IPS DF 6.9 (cell line): Measurements from ENCODE around the gene GTF2A1L.
"Not testable (repeated sequence)": the region's sequence is repeated elsewhere in the genome, so short reads cannot be mapped to it uniquely, and the experiment has no call there.

Experiments used
- DNase-seq: peaks from one replicate; pipeline ENCODE4 v3.0.0-alpha.2; 2013; ENCODE audit warnings: low read depth, low spot score
- H3K27ac ChIP-seq: one replicate; pipeline ENCODE4 v1.5.1; 2013; ENCODE audit warnings: low read length, control low read depth
- H3K27me3 ChIP-seq: 2 replicates; pipeline ENCODE4 v1.6.1; 2013; ENCODE audit warnings: mild to moderate bottlenecking, low read length; ENCODE audit not compliant: control insufficient read depth, insufficient read depth
- H3K36me3 ChIP-seq: 2 replicates; pipeline ENCODE4 v1.6.1; 2013; ENCODE audit warnings: low read length; ENCODE audit not compliant: control insufficient read depth, insufficient read depth
- H3K4me1 ChIP-seq: 2 replicates; pipeline ENCODE4 v1.6.1; 2013; ENCODE audit warnings: low read length; ENCODE audit not compliant: control insufficient read depth, insufficient read depth
- H3K4me3 ChIP-seq: 2 replicates; pipeline ENCODE4 v1.5.1; 2013; ENCODE audit warnings: mild to moderate bottlenecking, low read length
- H3K9me3 ChIP-seq: 2 replicates; pipeline ENCODE4 v1.6.1; 2013; ENCODE audit warnings: low read length, inconsistent platforms; ENCODE audit not compliant: control insufficient read depth, insufficient read depth
- WGBS: extraction: QIAGEN DNeasy Blood & Tissue Kit; methylation state at CpG from one replicate; pipeline ENCODE4 v1.1.7; 2013; ENCODE audit warnings: mixed read lengths, missing lambda C conversion rate; ENCODE audit not compliant: insufficient read length, insufficient coverage; 5-methylcytosine and 5-hydroxymethylcytosine counted together

The GTF2A1L gene

DNA sequence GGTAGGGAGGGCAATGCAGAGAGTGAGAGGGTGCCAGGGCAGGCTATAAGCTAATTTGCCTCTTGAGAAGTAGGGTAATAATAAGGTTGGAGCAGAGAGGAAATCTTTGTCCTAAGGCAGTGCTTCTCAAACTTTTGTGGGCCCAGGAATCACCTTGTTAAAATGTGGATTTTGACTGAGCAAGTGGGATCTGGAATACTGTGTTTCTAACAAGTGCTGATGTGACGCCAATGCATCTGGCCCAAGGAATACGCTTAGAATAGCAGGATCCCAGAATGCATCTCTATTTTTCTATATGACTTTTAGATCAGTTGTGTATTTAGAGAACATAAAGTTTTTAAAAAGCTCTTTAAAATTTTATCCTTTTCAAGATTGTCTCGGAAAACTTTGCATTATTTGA is 29.7 kb upstream of the GTF2A1L start:
- Histone ChIP-seq H3K4me3 (no peak overlapping the region), H3K27ac (no peak overlapping the region), H3K9me3 (no peaks in the 10 kb centered on the region), H3K4me1 (0 out of 2 replicates have a peak, but pooled peaks cover 2% of the 10 kb centered on the region), H3K27me3 (no peaks in the 10 kb centered on the region), H3K36me3 (no peaks in the 10 kb centered on the region)
- no CpG with 5 or more reads among the region's 3 CpGs for whole genome bisulfite sequencing
- DNase-seq: no peak

DNA sequence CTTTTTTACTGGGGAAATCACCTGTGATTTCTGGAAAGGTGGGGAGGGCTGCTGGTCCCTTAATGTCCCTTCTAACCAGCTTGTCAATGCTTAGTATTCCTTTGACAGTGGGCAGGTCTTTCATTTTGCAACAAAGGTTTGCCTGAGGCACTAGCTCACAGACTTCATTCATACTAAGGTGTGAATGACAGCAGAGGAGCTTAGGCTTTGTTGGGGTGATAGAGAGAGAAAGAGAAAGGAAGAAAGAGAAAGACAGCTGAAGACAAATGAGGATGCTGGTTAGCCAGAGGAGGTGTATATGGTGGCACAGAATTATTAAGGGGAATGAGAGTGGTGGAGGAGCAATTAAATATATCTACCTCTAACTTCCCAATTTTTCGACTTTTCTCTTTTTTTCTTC is 28.9 kb upstream of the GTF2A1L start:
- no peak for DNase-seq
- Histone ChIP-seq H3K36me3 (no peaks in the 10 kb centered on the region), H3K27ac (no peak overlapping the region), H3K4me3 (no peak overlapping the region), H3K9me3 (no peaks in the 10 kb centered on the region), H3K27me3 (no peaks in the 10 kb centered on the region), H3K4me1 (0 out of 2 replicates have a peak, but pooled peaks cover 2% of the 10 kb centered on the region)
- no CpG with 5 or more reads among the region's 1 CpG for WGBS

DNA sequence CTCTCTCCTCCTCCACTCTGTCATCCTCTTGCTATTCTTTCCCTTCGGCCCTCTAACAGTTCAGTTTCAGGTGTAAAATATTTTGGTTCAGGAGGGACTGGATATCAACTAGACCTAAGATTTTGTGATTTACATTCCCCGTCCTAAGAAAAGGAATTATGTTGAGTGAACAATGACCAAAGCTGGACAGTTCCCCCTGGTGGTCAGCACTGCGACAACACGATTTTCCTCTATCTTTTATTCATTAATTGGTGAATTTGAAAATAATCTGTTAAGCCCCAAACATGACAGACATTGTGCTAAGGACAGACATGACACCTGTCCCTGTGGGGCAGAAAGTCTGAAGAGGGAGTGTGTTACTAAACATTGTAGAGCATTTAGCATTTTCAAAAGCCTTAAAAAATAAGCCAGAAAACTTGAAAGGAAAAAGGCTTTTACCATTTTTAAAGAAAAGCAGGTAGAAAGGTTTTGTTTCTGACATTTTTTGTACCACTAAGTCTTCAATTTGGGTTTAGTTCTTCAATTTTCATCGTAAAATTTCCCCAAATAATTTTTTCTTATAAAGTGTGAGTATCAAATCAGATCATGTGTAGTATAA is 28.4 kb upstream of the GTF2A1L start:
- Histone ChIP-seq H3K4me1 (0 out of 2 replicates have a peak, but pooled peaks cover 2% of the 10 kb centered on the region), H3K27ac (no peak overlapping the region), H3K27me3 (no peaks in the 10 kb centered on the region), H3K9me3 (no peaks in the 10 kb centered on the region), H3K36me3 (no peaks in the 10 kb centered on the region), H3K4me3 (no peak overlapping the region)
- no CpG with 5 or more reads among the region's 5 CpGs for WGBS
- no peak for DNase-seq

DNA sequence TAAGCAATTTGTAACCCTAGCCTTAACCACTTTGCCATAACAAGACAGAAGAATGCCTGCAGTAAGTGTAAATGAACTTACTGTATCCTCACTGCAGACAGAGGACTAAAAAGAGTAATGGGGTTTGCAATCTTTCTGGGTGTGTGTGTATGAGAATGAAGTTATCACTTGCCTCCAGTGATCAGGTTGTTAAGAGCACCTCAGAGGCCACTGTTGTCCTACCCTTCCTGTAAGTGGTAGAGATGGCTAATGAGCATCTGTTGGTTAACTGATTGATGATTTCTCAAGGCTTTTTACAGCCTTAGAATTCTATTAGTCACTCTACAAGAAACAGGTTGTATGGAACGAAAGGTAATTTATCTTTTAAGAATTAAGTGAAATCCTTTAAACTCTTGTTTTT is 27.6 kb upstream of the GTF2A1L start:
- Histone ChIP-seq H3K9me3 (no peaks in the 10 kb centered on the region), H3K27ac (no peak overlapping the region), H3K36me3 (no peaks in the 10 kb centered on the region), H3K27me3 (no peaks in the 10 kb centered on the region), H3K4me1 (0 out of 2 replicates have a peak, but pooled peaks cover 2% of the 10 kb centered on the region), H3K4me3 (no peak overlapping the region)
- no peak for DNase-seq
- WGBS: no CpG with 5 or more reads among the region's 1 CpG

DNA sequence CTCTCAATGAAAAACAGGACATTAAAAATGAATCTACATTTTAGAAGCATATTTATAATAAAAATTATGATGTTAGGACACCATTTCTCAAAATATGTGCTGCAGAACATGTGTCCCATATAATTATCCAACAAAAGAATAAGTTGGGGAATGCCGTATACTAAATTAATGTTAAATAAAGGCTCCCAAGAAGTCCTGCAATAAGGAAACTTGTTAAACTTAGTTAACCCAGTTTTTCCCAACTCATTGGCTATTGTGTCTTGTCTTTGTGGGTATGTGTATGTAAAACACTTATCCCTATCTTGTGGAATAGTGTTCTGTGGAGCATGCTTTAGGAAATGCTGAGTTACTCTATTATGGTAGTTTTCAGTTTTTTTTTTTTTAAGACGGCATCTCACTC is 25.6 kb upstream of the GTF2A1L start:
- no peaks in the 10 kb centered on the region for H3K9me3 ChIP-seq
- H3K27me3 ChIP-seq: no peaks in the 10 kb centered on the region
- no peaks in the 10 kb centered on the region for H3K4me1 ChIP-seq
- H3K27ac ChIP-seq: no peak overlapping the region
- no peaks in the 10 kb centered on the region for H3K36me3 ChIP-seq
- no peak for DNase-seq
- H3K4me3 ChIP-seq: no peak overlapping the region
- no CpG with 5 or more reads among the region's 2 CpGs for WGBS

DNA sequence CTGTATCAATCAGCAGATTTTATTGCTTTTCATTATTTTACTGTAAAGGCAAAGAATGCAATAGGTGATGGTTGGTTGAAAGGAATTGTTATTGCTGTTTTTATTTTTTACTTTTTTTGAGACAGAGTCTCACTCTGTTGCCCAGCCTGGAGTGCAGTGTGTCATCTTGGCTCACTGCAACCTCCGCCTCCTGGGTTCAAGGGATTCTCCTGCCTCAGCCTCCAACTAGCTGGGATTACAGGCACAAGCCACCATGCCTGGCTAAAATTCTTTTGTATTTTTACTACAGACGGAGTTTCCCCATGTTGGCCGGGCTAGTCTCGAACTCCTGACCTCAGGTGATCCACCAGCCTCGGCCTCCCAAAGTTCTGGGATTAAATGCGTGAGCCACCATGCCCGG is 20.9 kb upstream of the GTF2A1L start:
- not testable (repeated sequence) for H3K27ac ChIP-seq, H3K27me3 ChIP-seq, H3K9me3 ChIP-seq, H3K4me1 ChIP-seq, DNase-seq, H3K4me3 ChIP-seq, H3K36me3 ChIP-seq
- no CpG with 5 or more reads among the region's 7 CpGs for WGBS

DNA sequence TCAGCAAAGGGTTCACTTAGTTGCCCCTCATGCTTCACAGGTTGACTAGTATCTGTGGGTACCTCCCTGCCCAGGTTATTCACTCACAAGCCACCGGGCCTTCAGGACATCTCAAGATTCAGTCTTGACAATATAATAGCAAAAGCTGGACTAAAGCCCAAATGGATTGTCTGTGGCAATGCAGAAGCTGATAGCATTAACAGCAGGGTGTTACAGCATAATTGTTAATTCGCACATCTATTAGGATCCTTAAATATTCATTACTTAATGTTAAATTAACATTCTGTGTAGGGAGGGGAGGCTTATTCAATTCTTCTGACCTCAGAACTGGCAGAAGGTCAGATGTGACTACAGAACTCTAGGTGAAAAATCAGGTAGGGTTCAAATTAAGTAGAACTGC is 20.2 kb upstream of the GTF2A1L start:
- H3K4me3 ChIP-seq: no peak overlapping the region
- no peaks in the 10 kb centered on the region for H3K36me3 ChIP-seq
- no peak overlapping the region for H3K27ac ChIP-seq
- H3K4me1 ChIP-seq: no peaks in the 10 kb centered on the region
- no peaks in the 10 kb centered on the region for H3K27me3 ChIP-seq
- WGBS: no CpG with 5 or more reads among the region's 2 CpGs
- no peaks in the 10 kb centered on the region for H3K9me3 ChIP-seq
- DNase-seq: no peak

DNA sequence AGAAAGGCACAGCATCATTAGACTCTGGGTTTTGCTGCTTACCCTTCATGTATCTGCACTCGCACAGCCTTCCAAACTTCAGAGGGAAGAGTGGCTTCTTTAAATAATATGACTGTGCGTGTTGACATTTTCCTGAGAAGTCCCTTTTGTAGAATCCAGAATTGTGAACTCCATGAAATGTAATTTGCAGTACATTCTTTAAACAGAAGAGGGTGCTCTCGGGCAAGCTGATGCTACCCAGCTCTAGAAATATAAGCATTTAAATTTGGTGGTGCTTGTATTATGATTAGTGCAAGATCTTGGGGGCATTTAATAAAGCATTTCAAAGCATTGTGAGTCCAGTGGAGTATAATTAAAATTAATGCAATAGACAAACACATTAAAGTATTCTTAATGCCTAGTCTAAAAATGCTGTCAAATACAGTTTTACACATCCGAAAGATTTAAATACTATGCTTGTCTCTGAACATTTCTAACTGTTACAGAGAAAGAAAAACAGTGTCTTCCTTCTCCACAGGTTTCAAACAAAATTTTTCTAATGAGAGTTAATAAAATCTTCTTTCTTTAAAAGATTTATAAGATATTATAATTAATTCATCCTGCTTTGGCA is 17.3 kb upstream of the GTF2A1L start:
- H3K27ac ChIP-seq: no peak overlapping the region
- H3K4me3 ChIP-seq: no peak overlapping the region
- no peaks in the 10 kb centered on the region for H3K9me3 ChIP-seq
- H3K4me1 ChIP-seq: no peaks in the 10 kb centered on the region
- no peaks in the 10 kb centered on the region for H3K36me3 ChIP-seq
- DNase-seq: no peak
- H3K27me3 ChIP-seq: no peaks in the 10 kb centered on the region
- no CpG with 5 or more reads among the region's 4 CpGs for WGBS

DNA sequence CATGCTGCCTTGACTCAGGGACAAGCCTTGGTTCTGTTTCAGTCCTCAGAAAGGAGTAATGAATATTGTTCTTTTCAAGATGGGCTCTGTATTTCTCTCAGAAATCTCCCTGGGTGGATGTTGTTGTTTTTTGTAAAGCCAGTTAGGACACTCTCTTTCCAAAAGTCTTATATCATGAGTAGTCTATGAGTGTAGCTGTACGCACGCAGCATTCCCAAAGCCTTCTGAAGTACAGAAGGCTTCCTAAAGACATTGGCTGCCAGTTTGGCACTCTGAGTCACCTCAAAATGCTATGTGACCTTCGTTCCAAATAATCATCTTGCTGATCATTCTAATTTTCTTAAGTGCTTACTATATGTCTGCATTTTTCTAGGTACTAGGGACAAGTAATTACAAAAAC is 16.7 kb upstream of the GTF2A1L start:
- H3K27ac ChIP-seq: no peak overlapping the region
- H3K9me3 ChIP-seq: no peaks in the 10 kb centered on the region
- DNase-seq: no peak
- no peaks in the 10 kb centered on the region for H3K36me3 ChIP-seq
- no CpG with 5 or more reads among the region's 3 CpGs for WGBS
- H3K4me1 ChIP-seq: no peaks in the 10 kb centered on the region
- H3K27me3 ChIP-seq: no peaks in the 10 kb centered on the region
- H3K4me3 ChIP-seq: no peak overlapping the region

DNA sequence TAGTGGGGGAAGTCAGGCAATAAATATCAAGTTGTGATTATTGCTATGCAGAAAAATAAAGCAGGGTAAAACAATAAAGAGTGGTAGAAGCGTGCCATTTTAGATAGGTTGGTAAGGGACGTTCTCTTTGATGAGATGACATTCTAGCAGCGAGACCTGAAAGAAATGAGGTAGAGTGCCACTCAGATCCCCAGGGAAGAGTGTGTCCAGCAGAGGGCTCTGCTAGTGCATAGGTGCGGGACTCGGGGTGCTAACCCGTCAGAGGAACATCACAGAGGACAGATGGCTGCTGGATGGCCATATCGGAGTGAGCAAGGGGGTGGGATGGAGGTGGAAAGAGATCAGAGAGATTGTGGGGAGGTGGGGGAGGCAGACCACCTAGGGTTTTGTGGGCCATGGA is 16.3 kb upstream of the GTF2A1L start:
- DNase-seq: peak; percentile 25
- H3K4me1 ChIP-seq: no peaks in the 10 kb centered on the region
- H3K27me3 ChIP-seq: no peaks in the 10 kb centered on the region
- no peak overlapping the region for H3K4me3 ChIP-seq
- H3K36me3 ChIP-seq: no peaks in the 10 kb centered on the region
- H3K27ac ChIP-seq: no peak overlapping the region
- WGBS: no CpG with 5 or more reads among the region's 7 CpGs
- no peaks in the 10 kb centered on the region for H3K9me3 ChIP-seq
